Endothelial cell of umbilical vein (primary cell): Measurements from ENCODE around the gene YWHAG.
A peak's percentile ranks its signal among the peaks of the same experiment; 100 is the strongest.

ENCODE experiments used
- CTCF ChIP-seq, 2 donors: IDR thresholded peaks; 1 replicate in 1 of 2; 2 replicates in 1 of 2; pipeline ENCODE4 v1.5.1; 2011; ENCODE audit warnings: low read length in 2 of 2, mild to moderate bottlenecking in 2 of 2, moderate library complexity in 2 of 2, control low read depth in 1 of 2, inconsistent platforms in 1 of 2, low read depth in 1 of 2; ENCODE audit not compliant: insufficient read depth in 1 of 2; ENCODE audit errors: extremely low read depth in 1 of 2
- EZH2 ChIP-seq: IDR thresholded peaks from 2 replicates; pipeline ENCODE4 v1.6.1; 2012; ENCODE audit warnings: borderline replicate concordance, low read depth, mild to moderate bottlenecking, moderate library complexity, low read length, inconsistent platforms; ENCODE audit not compliant: severe bottlenecking
- FOS ChIP-seq: IDR thresholded peaks from 2 replicates; pipeline ENCODE4 v1.6.1; 2011; ENCODE audit warnings: mild to moderate bottlenecking, low read length, moderate library complexity, borderline replicate concordance; ENCODE audit not compliant: insufficient read depth
- GATA2 ChIP-seq: IDR thresholded peaks from 2 replicates; pipeline ENCODE4 v1.7.0; 2011; ENCODE audit warnings: low read depth, mild to moderate bottlenecking, moderate library complexity, mixed read lengths, low read length; ENCODE audit not compliant: insufficient read length, insufficient read depth
- JUN ChIP-seq: IDR thresholded peaks from 2 replicates; pipeline ENCODE4 v1.6.1; 2011; ENCODE audit warnings: borderline replicate concordance, low read depth; ENCODE audit not compliant: insufficient read length, insufficient read depth
- MAX ChIP-seq: IDR thresholded peaks from 2 replicates; pipeline ENCODE4 v1.6.1; 2011; ENCODE audit not compliant: insufficient read depth, insufficient read length
- MYC ChIP-seq: IDR thresholded peaks from one replicate; pipeline ENCODE4 v1.6.1; 2011; ENCODE audit warnings: mild to moderate bottlenecking, low read depth, low read length
- POLR2A ChIP-seq: IDR thresholded peaks from 2 replicates; pipeline ENCODE4 v1.6.1; 2012; ENCODE audit warnings: low read depth, mild to moderate bottlenecking, control low read depth, low read length
- POLR2AphosphoS5 ChIP-seq: IDR thresholded peaks from 2 replicates; pipeline ENCODE4 v1.6.1; 2012; ENCODE audit warnings: low read depth, mild to moderate bottlenecking, control low read depth, low read length, moderate library complexity; ENCODE audit not compliant: insufficient read depth

- TF ChIP-seq CTCF (IDR thresholded peaks at IDR 0.05; ENCODE audit: extremely low read depth in 1 of 2, insufficient read depth in 1 of 2, low read depth in 1 of 2, low read length in 2 of 2) (no peak), MYC (no peak), POLR2AphosphoS5 (no peak), MAX (no peak), GATA2 (no peak), POLR2A (no peak), EZH2 (no peak), JUN (no peak), FOS (peak; percentile 48)
These were observed 14.4 kb upstream of the YWHAG start for GRCh38 chr7:76372984-76373833.
